A549 (cell line): ENCODE measurements around the gene TBC1D10A. TPM values are rescaled to one million over a fixed set of nuclear protein-coding genes. Genes with fewer than 3 reads are reported as not detected.
A peak's percentile ranks its signal among the peaks of the same experiment; 100 is the strongest.

Experiments
- ATAC-seq, 2 experiments: fragments of 200-7000 bp in 1 of 2; fragments of >200 bp in 1 of 2; cut with Nextera tagmentation in 1 of 2; cut with Tn5 transposase in 1 of 2; 3 replicates each; pipeline versions ENCODE4 v1.8.0 to v1.9.1; 2018 to 2020; ENCODE audit warnings: mild to moderate bottlenecking in 1 of 2, moderate library complexity in 1 of 2
- CTCF ChIA-PET: fragments of 300-600 bp; sonication (Branson Sonifier 250); formaldehyde crosslinking; extraction: SDS; loops from one replicate; lab custom pipeline; 2021; ENCODE audit warnings: antibody characterized with exemption, inconsistent platforms; lab: Yijun Ruan, JAX
- POLR2A ChIA-PET: fragments of 350-600 bp; formaldehyde crosslinking; extraction: SDS; loops from one replicate; lab custom pipeline; 2021; ENCODE audit warnings: antibody characterized with exemption, inconsistent platforms; lab: Yijun Ruan, JAX
- DNase-seq, 2 experiments: peaks; one replicate each; pipeline versions ENCODE4 v3.0.0 to v3.0.0-alpha.2; 2011 to 2016; ENCODE audit warnings: low read depth in 1 of 2, low spot score in 1 of 2
- FAIRE-seq: peaks from 2 replicates; lab custom pipeline; 2011; peaks lifted over from hg19 to GRCh38; lab: Jason Lieb, UNC
- H3K27ac ChIP-seq, 2 experiments: fragments of >200 bp; sonication (Bioruptor Twin); formaldehyde crosslinking; 3 replicates each; pipeline ENCODE4 v1.5.1; 2016 to 2017
- H3K4me1 ChIP-seq: fragments of >200 bp; sonication (Bioruptor Twin); formaldehyde crosslinking; 3 replicates; pipeline ENCODE4 v1.6.1; 2016
- H3K4me2 ChIP-seq: fragments of >200 bp; sonication (Bioruptor Twin); formaldehyde crosslinking; 3 replicates; pipeline ENCODE4 v1.6.1; 2016
- H3K4me3 ChIP-seq: fragments of >200 bp; sonication (Bioruptor Twin); formaldehyde crosslinking; 3 replicates; pipeline ENCODE4 v1.5.1; 2016
- H3K9me3 ChIP-seq: fragments of >200 bp; sonication (Bioruptor Twin); formaldehyde crosslinking; 3 replicates; pipeline ENCODE4 v1.6.1; 2016
- BCL3 ChIP-seq: fragments of >200 bp; sonication (Bioruptor Twin); formaldehyde crosslinking; IDR thresholded peaks from 3 replicates; pipeline ENCODE4 v1.6.1; 2016
- E2F6 ChIP-seq: IDR thresholded peaks from 2 replicates; pipeline ENCODE4 v1.6.1; 2012; ENCODE audit warnings: low read depth, borderline replicate concordance
- EHF ChIP-seq: fragments of 250-450 bp; sonication (Bioruptor Pico); IDR thresholded peaks from 2 replicates; pipeline ENCODE4 v1.5.0; 2020; ENCODE audit warnings: mild to moderate bottlenecking
- EP300 ChIP-seq, 2 experiments: fragments of >200 bp; sonication (Bioruptor Twin); formaldehyde crosslinking; IDR thresholded peaks; 2 replicates in 1 of 2; 3 replicates in 1 of 2; pipeline ENCODE4 v1.6.1; 2016 to 2017
- ESRRA ChIP-seq: fragments of 150-350 bp; IDR thresholded peaks from 2 replicates; pipeline ENCODE4 v1.6.1; 2014; ENCODE audit warnings: mild to moderate bottlenecking, low read length, borderline replicate concordance
- FOSL2 ChIP-seq, 2 experiments: fragments of 450-650 bp in 1 of 2; fragments of >200 bp in 1 of 2; sonication (Bioruptor Twin) in 1 of 2; formaldehyde crosslinking; IDR thresholded peaks; 2 replicates each; pipeline versions ENCODE4 v1.5.0 to v1.6.1; 2016 to 2020; ENCODE audit warnings: mild to moderate bottlenecking in 1 of 2, moderate library complexity in 1 of 2
- GATA3 ChIP-seq: IDR thresholded peaks from 2 replicates; pipeline ENCODE4 v1.6.1; 2012; ENCODE audit warnings: borderline replicate concordance
- HDAC2 ChIP-seq: fragments of 200-600 bp; sonication (generic); IDR thresholded peaks from 2 replicates; pipeline ENCODE4 v1.6.1; 2016
- HES2 ChIP-seq: fragments of >200 bp; sonication (Bioruptor Twin); formaldehyde crosslinking; IDR thresholded peaks from 2 replicates; pipeline ENCODE4 v1.6.1; 2016
- HOXA7 ChIP-seq: fragments of 250-450 bp; sonication (Bioruptor Pico); IDR thresholded peaks from 2 replicates; pipeline ENCODE4 v1.5.0; 2020; ENCODE audit warnings: mild to moderate bottlenecking, moderate library complexity
- JUN ChIP-seq, 2 experiments: fragments of >200 bp; sonication (Bioruptor Twin); formaldehyde crosslinking; IDR thresholded peaks; 2 replicates in 1 of 2; 3 replicates in 1 of 2; pipeline ENCODE4 v1.6.1; 2016 to 2017
- MAFK ChIP-seq: fragments of 450-650 bp; IDR thresholded peaks from 2 replicates; pipeline ENCODE4 v1.6.1; 2014; ENCODE audit not compliant: partially characterized antibody
- MAX ChIP-seq: IDR thresholded peaks from 2 replicates; pipeline ENCODE4 v1.6.1; 2012
- NFE2L2 ChIP-seq: fragments of 150-350 bp; conservative IDR thresholded peaks from 2 replicates; pipeline ENCODE4 v1.6.1; 2014; ENCODE audit warnings: low read length
- NR3C1 ChIP-seq: fragments of >200 bp; sonication (Bioruptor Twin); formaldehyde crosslinking; IDR thresholded peaks from 3 replicates; pipeline ENCODE4 v1.6.1; 2017
- PBX3 ChIP-seq: IDR thresholded peaks from 2 replicates; pipeline ENCODE4 v1.6.1; 2012
- PHF8 ChIP-seq: fragments of 200-600 bp; sonication (generic); IDR thresholded peaks from 2 replicates; pipeline ENCODE4 v1.6.1; 2016; ENCODE audit warnings: low read depth, mild to moderate bottlenecking, antibody characterized with exemption, moderate library complexity, borderline replicate concordance
- RAD21 ChIP-seq, 2 experiments: fragments of >200 bp in 1 of 2; sonication (Bioruptor Twin) in 1 of 2; formaldehyde crosslinking in 1 of 2; IDR thresholded peaks in 1 of 2; conservative IDR thresholded peaks in 1 of 2; 2 replicates in 1 of 2; 3 replicates in 1 of 2; pipeline ENCODE4 v1.6.1; 2012 to 2018; ENCODE audit warnings: inconsistent platforms in 1 of 2
- TFCP2L1 ChIP-seq: fragments of 250-450 bp; sonication (Bioruptor Pico); IDR thresholded peaks from 2 replicates; pipeline ENCODE4 v1.5.0; 2021; ENCODE audit warnings: mild to moderate bottlenecking
- TP53 ChIP-seq: fragments of 250-450 bp; sonication (Bioruptor Pico); IDR thresholded peaks from 2 replicates; pipeline ENCODE4 v1.5.0; 2021; ENCODE audit warnings: mild to moderate bottlenecking, moderate library complexity
- USF2 ChIP-seq: fragments of 450-650 bp; IDR thresholded peaks from 2 replicates; pipeline ENCODE4 v1.6.1; 2014; ENCODE audit warnings: antibody characterized with exemption
- ZC3H11A ChIP-seq: fragments of 450-650 bp; IDR thresholded peaks from 2 replicates; pipeline ENCODE4 v1.6.1; 2014; ENCODE audit warnings: antibody characterized with exemption, mild to moderate bottlenecking
- ZNF302 ChIP-seq: fragments of 250-450 bp; sonication (Bioruptor Pico); IDR thresholded peaks from 2 replicates; pipeline ENCODE4 v1.9.0; 2021; ENCODE audit warnings: inconsistent platforms, mild to moderate bottlenecking, moderate library complexity
- ZSCAN20 ChIP-seq: fragments of 250-450 bp; sonication (Bioruptor Pico); IDR thresholded peaks from 2 replicates; pipeline ENCODE4 v1.8.0; 2022; ENCODE audit warnings: mild to moderate bottlenecking, moderate library complexity
- WGBS: methylation state at CpG from one replicate; pipeline ENCODE4 v1.1.6; 2017; ENCODE audit errors: missing lambda C conversion rate; 5-methylcytosine and 5-hydroxymethylcytosine counted together
- polyA plus RNA-seq, 4 experiments: library from polyadenylated mRNA; depleted of rRNA in 3 of 4; stranded (reverse); fragments of >200 nt; fragmentation: RNase III in 1 of 4; extraction: RNeasy Plus Mini Kit Qiagen cat#74134 plus additional on column Dnase treatment in 1 of 4; gene quantifications; 2 replicates in 3 of 4; 3 replicates in 1 of 4; pipeline ENCODE4 v1.2.3, GENCODE V29; 2011 to 2017

TBC1D10A gene
- polyA plus RNA-seq, 2 of the 4 experiments (the other 2 are of a cell fraction): 5.8 to 6.8 TPM

GRCh38 chr22:30326255-30326705 lies 461 bp downstream of the TBC1D10A start:
- FAIRE-seq: no peak
- 1% methylated on average over 8 of the region's 34 CpGs for WGBS
- ChIA-PET POLR2A (interaction anchor here (0.8 to 1.3 kb wide), 4 partner anchors 9 to 38 kb away, joined by 3 to 13 read pairs (median 4); partner anchors contain the start of genes CCDC157 and SF3A1), CTCF (interaction anchor here (0.8 to 3.0 kb wide), 3 partner anchors 38 to 70 kb away, joined by 3 to 20 read pairs (median 5); no protein-coding TSS in a partner anchor)
- TF ChIP-seq EP300 (IDR thresholded peaks at IDR 0.05) (no peak), E2F6 (no peak), HDAC2 (no peak), FOSL2 (IDR thresholded peaks at IDR 0.05) (no peak), FOSL2 (CRISPR knock-in tag; IDR thresholded peaks at IDR 0.05) (no peak), JUN (IDR thresholded peaks at IDR 0.05) (no peak)
- Histone ChIP-seq H3K4me1 (peaks cover 24% of the 10 kb centered on the region), H3K4me3 (peak overlapping the region; percentile 78), H3K9me3 (no peaks in the 10 kb centered on the region), H3K27ac (peak overlapping the region; percentile 74 to 96), H3K4me2 (peak overlapping the region; percentile 93)
- ATAC-seq: peak; percentile 49 to 69; a peak in 5 of 6 replicates
- DNase-seq: no peak

- TF ChIP-seq PHF8 (no peak), RAD21 (conservative IDR thresholded peaks at IDR 0.05 in 1 of 2, IDR thresholded peaks at IDR 0.05 in 1 of 2) (no peak), BCL3 (no peak), NFE2L2 (no peak), EHF (CRISPR knock-in tag) (no peak), MAX (no peak), E2F6 (no peak), NR3C1 (no peak), ZC3H11A (no peak), PBX3 (no peak), MAFK (no peak)
- WGBS: 74% methylated on average over 4 of the region's 14 CpGs
- FAIRE-seq: no peak
- Histone ChIP-seq H3K4me1 (peaks cover 24% of the 10 kb centered on the region), H3K27ac (peak overlapping the region; percentile 74 to 96), H3K4me3 (peak overlapping the region; percentile 78), H3K4me2 (peak overlapping the region; percentile 93), H3K9me3 (no peaks in the 10 kb centered on the region)
- POLR2A ChIA-PET: no interaction called here
- CTCF ChIA-PET: interaction anchor here (1.3 to 3.0 kb wide), 2 partner anchors 38 to 40 kb away, joined by 4 to 20 read pairs; no protein-coding TSS in a partner anchor
- no peak for DNase-seq
- peak in 1 of 2 experiments; percentile 3; a peak in 1 of 6 replicates for ATAC-seq
These were observed 952 bp downstream of the TBC1D10A start for GRCh38 chr22:30325724-30326254.

GRCh38 chr22:30325065-30325720 lies 1.5 kb downstream of the TBC1D10A start:
- ChIA-PET CTCF (interaction anchor here (1.3 to 3.0 kb wide), 3 partner anchors 10 to 39 kb away, joined by 4 to 20 read pairs (median 7); no protein-coding TSS in a partner anchor), POLR2A (no interaction called here)
- H3K4me2 ChIP-seq: peak overlapping the region; percentile 93
- 49% methylated on average over 4 of the region's 5 CpGs for WGBS
- H3K27ac ChIP-seq: peak overlapping the region in 1 of 2 experiments; percentile 96; a peak in 2 of 6 replicates
- H3K9me3 ChIP-seq: no peaks in the 10 kb centered on the region
- ATAC-seq (peak in 1 of 2 experiments; percentile 69; a peak in 3 of 6 replicates), DNase-seq (peak; percentile 47 to 54), FAIRE-seq (no peak)
- 0 out of 3 replicates have a peak overlapping the region, but pooled peaks have one; percentile 6 for H3K4me3 ChIP-seq
- H3K4me1 ChIP-seq: peaks cover 24% of the 10 kb centered on the region
- TF ChIP-seq ZSCAN20 (CRISPR knock-in tag) (no peak), EP300 (IDR thresholded peaks at IDR 0.05) (no peak), HES2 (no peak), HOXA7 (CRISPR knock-in tag) (no peak), USF2 (no peak), TP53 (CRISPR knock-in tag) (no peak), GATA3 (no peak), ESRRA (no peak), NFE2L2 (no peak), E2F6 (no peak), ZNF302 (CRISPR knock-in tag) (no peak), EHF (CRISPR knock-in tag) (no peak), TFCP2L1 (CRISPR knock-in tag) (no peak)
